Loucy (cell line): Measurements from ENCODE around the gene CCDC102A.
"Not testable (repeated sequence)": the region's sequence is repeated elsewhere in the genome, so short reads cannot be mapped to it uniquely, and the experiment has no call there.

Experiments used
- H2AFZ ChIP-seq: fragments of 200-600 bp; sonication (generic); 2 replicates; pipeline ENCODE4 v1.6.0; 2016; ENCODE audit warnings: antibody characterized with exemption, mild to moderate bottlenecking, low read length, moderate library complexity
- H3F3A ChIP-seq: fragments of 200-600 bp; 2 replicates; pipeline ENCODE4 v1.6.0; 2016; ENCODE audit warnings: antibody characterized with exemption, low read depth, mild to moderate bottlenecking
- H3K27me3 ChIP-seq: fragments of 200-600 bp; sonication (generic); 2 replicates; pipeline ENCODE4 v1.6.1; 2014; ENCODE audit warnings: low read length, mild to moderate bottlenecking; ENCODE audit not compliant: insufficient read depth, poor library complexity, severe bottlenecking
- H3K36me3 ChIP-seq: fragments of 200-600 bp; sonication (generic); 2 replicates; pipeline ENCODE4 v1.6.1; 2016; ENCODE audit warnings: low read length; ENCODE audit not compliant: insufficient read depth
- H3K4me1 ChIP-seq: fragments of 200-600 bp; sonication (generic); 2 replicates; pipeline ENCODE4 v1.5.1; 2014; ENCODE audit warnings: low read length, mild to moderate bottlenecking; ENCODE audit not compliant: insufficient read depth, poor library complexity, severe bottlenecking
- H3K4me2 ChIP-seq: fragments of 200-600 bp; sonication (generic); 2 replicates; pipeline ENCODE4 v1.6.0; 2014; ENCODE audit warnings: antibody characterized with exemption, low read length, low read depth, mild to moderate bottlenecking; ENCODE audit not compliant: poor library complexity, severe bottlenecking
- H3K4me3 ChIP-seq: fragments of 200-600 bp; sonication (generic); 2 replicates; pipeline ENCODE4 v1.5.1; 2014; ENCODE audit warnings: low read length, mild to moderate bottlenecking, mixed read lengths; ENCODE audit not compliant: poor library complexity, severe bottlenecking
- H3K79me2 ChIP-seq: fragments of 200-600 bp; sonication (generic); 2 replicates; pipeline ENCODE4 v1.6.1; 2014; ENCODE audit warnings: low read length; ENCODE audit not compliant: insufficient read depth
- H3K9ac ChIP-seq: fragments of 200-600 bp; sonication (generic); 2 replicates; pipeline ENCODE4 v1.6.0; 2014; ENCODE audit warnings: mild to moderate bottlenecking, low read depth, low read length, moderate library complexity; ENCODE audit not compliant: poor library complexity, severe bottlenecking
- H3K9me2 ChIP-seq: fragments of 200-600 bp; sonication (generic); replicated peaks from 2 replicates; pipeline ENCODE4 v1.6.1; 2016; ENCODE audit warnings: low read depth, low read length, mixed read lengths
- H3K9me3 ChIP-seq: fragments of 200-600 bp; sonication (generic); 2 replicates; pipeline ENCODE4 v1.6.1; 2014; ENCODE audit warnings: mild to moderate bottlenecking, antibody characterized with exemption, low read length, low read depth; ENCODE audit not compliant: insufficient read depth
- H4K20me1 ChIP-seq: fragments of 200-600 bp; sonication (generic); 2 replicates; pipeline ENCODE4 v1.6.0; 2014; ENCODE audit warnings: antibody characterized with exemption, low read length, mild to moderate bottlenecking; ENCODE audit not compliant: insufficient read depth, poor library complexity, severe bottlenecking
- CTCF ChIP-seq: fragments of 200-600 bp; sonication (generic); conservative IDR thresholded peaks from 2 replicates; pipeline ENCODE4 v1.5.1; 2014; ENCODE audit warnings: mild to moderate bottlenecking, antibody characterized with exemption, low read length
- EZH2phosphoT487 ChIP-seq: fragments of 200-600 bp; IDR thresholded peaks from 2 replicates; pipeline ENCODE4 v1.6.1; 2018; ENCODE audit warnings: antibody characterized with exemption, mild to moderate bottlenecking, moderate library complexity, borderline replicate concordance

The CCDC102A gene

GRCh38 chr16:57551057-57551456 lies 14.7 kb upstream of the CCDC102A start:
- Histone ChIP-seq H3K27me3 (no peaks in the 10 kb centered on the region), H3F3A (no peaks in the 10 kb centered on the region), H3K9me2 (no peaks in the 10 kb centered on the region), H3K4me1 (peaks cover 14% of the 10 kb centered on the region), H3K4me3 (no peak overlapping the region), H3K4me2 (no peak overlapping the region), H2AFZ (no peak overlapping the region), H3K9me3 (no peaks in the 10 kb centered on the region; the same call in 1 of the 2 replicates), H3K9ac (no peak overlapping the region), H3K36me3 (no peaks in the 10 kb centered on the region), H3K79me2 (no peaks in the 10 kb centered on the region), H4K20me1 (no peaks in the 10 kb centered on the region)
- no peak for TF ChIP-seq CTCF
- TF ChIP-seq EZH2phosphoT487 = no peak

- H3K9me3 ChIP-seq = no peaks in the 10 kb centered on the region
- peaks cover 16% of the 10 kb centered on the region for H3K4me1 ChIP-seq
- no peak overlapping the region for H3K4me3 ChIP-seq
- no peak overlapping the region for H3K9ac ChIP-seq
- H3K27me3 ChIP-seq = no peaks in the 10 kb centered on the region
- no peaks in the 10 kb centered on the region for H3K36me3 ChIP-seq
- no peak overlapping the region for H2AFZ ChIP-seq
- no peaks in the 10 kb centered on the region for H4K20me1 ChIP-seq
- H3K4me2 ChIP-seq = no peak overlapping the region
- no peaks in the 10 kb centered on the region for H3F3A ChIP-seq
- no peak for TF ChIP-seq EZH2phosphoT487
- no peak for TF ChIP-seq CTCF
- H3K79me2 ChIP-seq = no peaks in the 10 kb centered on the region
- no peaks in the 10 kb centered on the region for H3K9me2 ChIP-seq
These were observed 13.4 kb upstream of the CCDC102A start for GRCh38 chr16:57549730-57550129.

- H3F3A ChIP-seq = no peaks in the 10 kb centered on the region
- H3K9me2 ChIP-seq = no peaks in the 10 kb centered on the region
- peaks cover 29% of the 10 kb centered on the region for H3K4me1 ChIP-seq
- H2AFZ ChIP-seq = no peak overlapping the region
- H4K20me1 ChIP-seq = no peaks in the 10 kb centered on the region
- H3K9ac ChIP-seq = no peak overlapping the region
- TF ChIP-seq CTCF (no peak), EZH2phosphoT487 (no peak)
- H3K36me3 ChIP-seq = no peaks in the 10 kb centered on the region
- no peaks in the 10 kb centered on the region for H3K9me3 ChIP-seq
- no peaks in the 10 kb centered on the region for H3K79me2 ChIP-seq
- no peak overlapping the region for H3K4me3 ChIP-seq
- no peak overlapping the region for H3K4me2 ChIP-seq
- H3K27me3 ChIP-seq = no peaks in the 10 kb centered on the region
These were observed 12.0 kb upstream of the CCDC102A start for GRCh38 chr16:57548408-57548807.

- not testable (repeated sequence) for H3K27me3 ChIP-seq
- H3K4me1 ChIP-seq = peaks cover 34% of the 10 kb centered on the region
These were observed 11.2 kb upstream of the CCDC102A start for GRCh38 chr16:57547524-57547923.

More at GRCh38 chr16:57547524-57547923, 11.2 kb upstream of the CCDC102A start:
- H3K9ac ChIP-seq, H3F3A ChIP-seq, H3K79me2 ChIP-seq, H2AFZ ChIP-seq, H3K9me3 ChIP-seq, H4K20me1 ChIP-seq, H3K4me3 ChIP-seq, H3K36me3 ChIP-seq, H3K9me2 ChIP-seq, H3K4me2 ChIP-seq: not testable (repeated sequence)
